GM18507 (cell line): ENCODE measurements around the gene ZBTB18.
"Not testable (repeated sequence)": the region's sequence is repeated elsewhere in the genome, so short reads cannot be mapped to it uniquely, and the experiment has no call there.

Experiments
- DNase-seq: peaks from one replicate; pipeline ENCODE4 v3.0.0; 2011; ENCODE audit warnings: low read depth; ENCODE audit not compliant: insufficient read length; ENCODE audit errors: extremely low spot score
- FAIRE-seq: peaks from 2 replicates; lab custom pipeline; 2011; peaks lifted over from hg19 to GRCh38; lab: Jason Lieb, UNC

The ZBTB18 gene

GRCh38 chr1:244035358-244035757 is 15.7 kb upstream of the ZBTB18 start:
- FAIRE-seq, result no peak

DNA sequence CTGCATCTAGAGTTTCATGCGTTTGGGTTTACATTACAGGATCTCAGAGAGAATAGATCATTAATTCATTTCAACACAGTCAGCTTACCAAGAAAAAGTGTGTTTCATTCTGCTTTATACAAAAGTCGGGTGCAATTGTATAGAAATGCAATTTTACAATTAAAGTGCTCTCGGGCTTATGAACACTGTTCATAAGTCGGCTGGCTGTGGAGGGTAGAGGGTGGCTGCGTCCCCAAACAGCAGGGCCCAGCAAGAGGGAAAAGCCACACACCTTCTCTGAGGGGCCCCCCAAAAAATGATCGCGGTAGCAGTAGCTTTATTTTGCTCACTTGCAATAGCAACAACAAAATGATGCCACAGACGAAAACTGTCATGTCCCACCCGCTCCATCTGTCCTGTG is 13.8 kb upstream of the ZBTB18 start:
- no peak for FAIRE-seq
- no peak for DNase-seq

More at GRCh38 chr1:244035358-244035757, 15.7 kb upstream of the ZBTB18 start:
- DNase-seq, result no peak

DNA sequence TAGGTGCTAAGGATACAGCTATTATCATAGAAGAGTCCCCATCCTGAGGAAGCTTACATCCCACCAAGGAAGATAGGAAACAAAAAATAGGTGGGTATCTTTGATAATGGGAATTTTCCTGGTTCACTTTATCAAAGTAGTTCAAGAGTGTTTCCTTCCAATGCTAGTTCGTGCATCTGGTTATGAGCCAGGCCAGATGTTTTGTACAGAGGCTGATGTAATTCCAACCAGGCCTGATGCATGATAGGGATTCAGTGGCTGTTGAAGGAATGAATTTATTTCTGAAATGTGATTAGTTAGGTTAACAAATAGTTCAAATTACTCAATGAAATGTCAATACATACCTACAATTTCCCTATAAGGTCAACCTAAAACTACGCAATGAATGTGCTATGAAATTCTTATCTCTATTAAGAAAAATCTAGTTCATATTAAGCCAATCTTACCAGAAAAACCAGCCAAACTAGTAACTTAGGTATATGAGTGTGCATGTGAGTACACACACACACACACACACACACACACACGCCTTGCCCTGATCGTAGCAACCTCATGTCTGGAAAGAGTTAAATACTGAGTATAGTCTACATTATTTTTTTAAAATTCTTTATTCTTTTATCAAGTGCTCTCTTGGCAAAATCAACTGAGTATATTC is 9.5 kb upstream of the ZBTB18 start:
- no peak for DNase-seq
- FAIRE-seq, result no peak

DNA sequence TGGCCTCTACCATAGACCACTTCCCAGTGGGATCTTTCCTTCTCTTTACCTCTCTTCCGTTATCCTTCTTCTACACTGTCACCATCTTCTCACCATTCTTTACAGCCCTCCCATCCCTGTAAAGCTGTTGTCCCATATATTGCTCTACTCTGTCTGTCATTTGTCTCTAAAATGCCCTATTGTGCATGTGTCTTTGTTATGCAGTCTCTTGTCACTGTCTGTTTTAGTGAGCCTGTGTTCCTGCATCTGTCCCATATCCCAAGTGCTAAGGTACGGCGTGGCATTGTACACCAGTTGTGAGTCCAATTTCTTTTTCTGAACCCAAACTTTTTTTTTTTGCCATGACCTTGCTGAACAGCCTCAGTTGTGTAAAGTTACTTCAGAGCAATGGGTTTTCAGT is 8.8 kb upstream of the ZBTB18 start:
- no peak for DNase-seq
- no peak for FAIRE-seq

GRCh38 chr1:244044423-244044822 is 6.7 kb upstream of the ZBTB18 start:
- DNase-seq (no peak), FAIRE-seq (no peak)

- FAIRE-seq, result peak; percentile 73
- not testable (repeated sequence) for DNase-seq
Observed at GRCh38 chr1:244046254-244046653, 4.8 kb upstream of the ZBTB18 start.

GRCh38 chr1:244046907-244047611 is 4.0 kb upstream of the ZBTB18 start:
- FAIRE-seq, result no peak

GRCh38 chr1:244047621-244048255 is 3.3 kb upstream of the ZBTB18 start:
- FAIRE-seq (no peak), DNase-seq (no peak)

More at GRCh38 chr1:244046907-244047611, 4.0 kb upstream of the ZBTB18 start:
- no peak for DNase-seq

DNA sequence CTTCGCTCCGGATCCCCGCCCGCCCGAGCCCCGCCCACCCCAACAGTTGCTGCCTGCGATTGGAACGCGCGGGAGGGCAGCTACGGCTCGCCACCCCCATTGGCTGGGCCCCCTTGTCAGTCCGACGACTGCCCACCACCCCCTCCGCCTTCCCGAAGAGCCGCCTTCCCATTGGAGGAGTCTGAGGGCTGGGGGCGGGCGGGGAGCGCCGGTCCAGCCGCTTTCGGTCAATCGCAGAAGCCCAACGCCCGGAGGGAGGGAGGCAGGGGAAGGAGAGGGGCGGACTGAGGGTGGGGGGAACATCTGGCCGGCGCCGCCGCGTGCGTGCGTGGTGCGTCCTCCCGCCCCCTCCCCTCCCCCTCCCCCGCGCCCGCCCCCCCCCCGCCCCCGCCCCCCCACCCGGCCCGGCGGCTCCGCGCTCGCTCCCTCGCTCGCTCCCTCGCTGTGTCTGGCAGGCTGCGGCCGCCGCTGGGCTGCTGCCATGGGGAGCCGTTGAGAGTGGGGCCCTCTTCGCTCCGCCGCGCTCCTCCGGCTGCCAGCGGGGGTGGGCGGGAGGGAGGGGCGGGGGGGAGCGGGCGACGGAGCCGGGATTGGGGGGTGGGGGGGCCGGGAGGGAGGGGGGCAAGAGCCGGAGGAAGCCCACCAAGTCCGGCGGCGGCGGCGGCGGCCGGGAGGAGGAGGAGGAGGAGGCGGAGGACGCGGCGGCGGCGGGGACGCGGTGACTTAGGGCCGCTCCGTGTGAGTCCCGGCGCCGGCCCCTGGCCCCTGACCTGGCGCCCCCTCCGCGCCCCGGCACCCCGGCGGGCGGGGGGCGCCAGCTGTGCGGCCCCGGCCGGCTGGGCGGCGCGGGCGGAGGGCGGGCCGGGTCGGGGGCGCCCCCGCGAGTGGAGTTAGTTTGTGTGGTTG is 2.6 kb upstream of the ZBTB18 start:
- peak; percentile 88 for DNase-seq
- peak; percentile 95 for FAIRE-seq

DNA sequence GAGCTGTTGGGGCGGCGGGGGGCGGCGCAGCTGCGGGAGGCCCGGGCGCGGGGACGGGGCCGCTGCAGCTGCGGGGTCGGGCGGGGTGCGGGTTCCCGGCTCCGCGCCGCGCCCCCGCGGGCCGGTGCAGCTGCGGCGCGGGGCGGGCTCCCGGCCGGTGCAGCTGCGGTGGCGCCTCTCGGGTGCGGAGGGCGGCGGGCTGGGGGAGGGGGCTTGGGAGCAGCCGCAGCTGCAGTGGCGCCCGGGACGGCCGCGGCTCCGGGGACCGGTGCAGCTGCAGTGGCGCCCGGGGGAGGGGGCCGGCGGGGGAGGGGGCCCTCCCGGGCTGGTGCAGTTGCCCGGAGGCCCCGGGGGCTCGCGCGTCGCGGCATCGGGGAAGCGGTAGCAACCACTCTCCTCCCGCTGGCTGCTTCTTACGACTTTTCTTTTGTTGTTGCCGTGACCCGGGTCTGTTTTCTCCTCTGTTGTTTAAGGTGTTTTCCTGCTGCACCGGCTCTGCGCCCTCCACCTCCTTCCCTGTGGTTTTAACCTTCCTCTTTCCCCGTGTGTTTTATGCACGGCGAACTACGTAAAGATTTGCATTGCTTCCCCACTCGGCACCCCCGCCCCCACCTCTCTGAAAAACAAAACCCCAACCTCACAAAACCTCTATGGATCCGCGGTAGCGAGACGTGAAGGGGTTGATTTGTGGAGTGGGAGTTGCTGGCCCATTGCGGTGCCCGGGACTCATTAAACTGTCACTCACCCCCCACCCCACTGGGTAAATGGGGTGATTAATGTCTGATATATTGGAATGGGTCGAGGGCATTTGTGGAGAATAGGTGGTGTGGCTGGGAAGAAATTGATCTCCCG is 1.7 kb upstream of the ZBTB18 start:
- peak; percentile 74 for FAIRE-seq
- no peak for DNase-seq

- no peak for DNase-seq
- FAIRE-seq, result peak; percentile 68
Observed at GRCh38 chr1:244050014-244050834, 859 bp upstream of the ZBTB18 start.

DNA sequence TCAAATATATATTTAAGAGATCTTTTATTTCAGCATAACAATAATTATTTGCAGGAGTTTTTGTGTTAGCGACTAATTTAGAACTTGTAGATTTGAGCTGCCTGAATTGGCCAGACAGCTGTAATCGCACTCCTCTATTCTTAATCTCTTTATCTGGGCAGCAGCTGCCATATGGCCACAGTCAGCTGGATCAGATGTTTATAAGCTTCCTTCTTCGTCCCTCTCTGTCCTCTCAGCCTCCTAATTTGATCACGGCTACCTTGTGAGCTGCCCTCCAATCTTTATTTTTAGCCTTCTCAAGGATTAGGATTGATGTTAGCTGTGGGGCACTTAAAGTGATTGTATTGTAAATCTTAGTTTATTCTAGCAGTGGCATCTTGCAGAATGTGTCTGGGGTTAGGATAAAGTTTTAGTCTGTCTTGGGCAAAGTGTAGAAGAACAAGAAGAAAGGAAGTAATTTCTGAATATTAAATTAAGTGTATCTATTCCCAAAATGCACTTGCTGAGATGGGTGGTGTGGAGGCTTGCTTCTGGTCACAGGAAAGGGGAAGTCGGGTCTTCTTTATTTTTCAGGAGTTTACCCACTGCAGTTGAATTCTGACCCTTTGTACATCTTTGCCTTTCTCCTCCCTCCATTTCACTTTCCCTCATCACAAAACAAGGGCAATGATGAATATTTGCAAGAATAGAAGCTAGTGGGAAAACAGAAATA is 1.1 kb downstream of the ZBTB18 start:
- no peak for DNase-seq
- FAIRE-seq, result no peak

GRCh38 chr1:244052728-244053312 is 1.7 kb downstream of the ZBTB18 start:
- FAIRE-seq (peak; percentile 5), DNase-seq (no peak)

GRCh38 chr1:244053831-244054230 is 2.7 kb downstream of the ZBTB18 start:
- DNase-seq, result no peak
- no peak for FAIRE-seq

DNA sequence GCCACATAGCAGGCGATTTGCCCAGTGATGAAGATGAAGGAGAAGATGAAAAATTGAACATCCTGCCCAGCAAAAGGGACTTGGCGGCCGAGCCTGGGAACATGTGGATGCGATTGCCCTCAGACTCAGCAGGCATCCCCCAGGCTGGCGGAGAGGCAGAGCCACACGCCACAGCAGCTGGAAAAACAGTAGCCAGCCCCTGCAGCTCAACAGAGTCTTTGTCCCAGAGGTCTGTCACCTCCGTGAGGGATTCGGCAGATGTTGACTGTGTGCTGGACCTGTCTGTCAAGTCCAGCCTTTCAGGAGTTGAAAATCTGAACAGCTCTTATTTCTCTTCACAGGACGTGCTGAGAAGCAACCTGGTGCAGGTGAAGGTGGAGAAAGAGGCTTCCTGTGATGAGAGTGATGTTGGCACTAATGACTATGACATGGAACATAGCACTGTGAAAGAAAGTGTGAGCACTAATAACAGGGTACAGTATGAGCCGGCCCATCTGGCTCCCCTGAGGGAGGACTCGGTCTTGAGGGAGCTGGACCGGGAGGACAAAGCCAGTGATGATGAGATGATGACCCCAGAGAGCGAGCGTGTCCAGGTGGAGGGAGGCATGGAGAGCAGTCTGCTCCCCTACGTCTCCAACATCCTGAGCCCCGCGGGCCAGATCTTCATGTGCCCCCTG is 3.3 kb downstream of the ZBTB18 start:
- DNase-seq, result no peak
- FAIRE-seq, result no peak

DNA sequence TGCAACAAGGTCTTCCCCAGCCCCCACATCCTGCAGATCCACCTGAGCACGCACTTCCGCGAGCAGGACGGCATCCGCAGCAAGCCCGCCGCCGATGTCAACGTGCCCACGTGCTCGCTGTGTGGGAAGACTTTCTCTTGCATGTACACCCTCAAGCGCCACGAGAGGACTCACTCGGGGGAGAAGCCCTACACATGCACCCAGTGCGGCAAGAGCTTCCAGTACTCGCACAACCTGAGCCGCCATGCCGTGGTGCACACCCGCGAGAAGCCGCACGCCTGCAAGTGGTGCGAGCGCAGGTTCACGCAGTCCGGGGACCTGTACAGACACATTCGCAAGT is 3.8 kb downstream of the ZBTB18 start:
- DNase-seq, result no peak
- no peak for FAIRE-seq

GRCh38 chr1:244056577-244056976 is 5.5 kb downstream of the ZBTB18 start:
- FAIRE-seq, result no peak

More at GRCh38 chr1:244056577-244056976, 5.5 kb downstream of the ZBTB18 start:
- DNase-seq, result no peak
